ENCODE measurements around the gene GRB7.
"Not testable (repeated sequence)": the region's sequence is repeated elsewhere in the genome, so short reads cannot be mapped to it uniquely, and the experiment has no call there.

The GRB7 gene

DNA sequence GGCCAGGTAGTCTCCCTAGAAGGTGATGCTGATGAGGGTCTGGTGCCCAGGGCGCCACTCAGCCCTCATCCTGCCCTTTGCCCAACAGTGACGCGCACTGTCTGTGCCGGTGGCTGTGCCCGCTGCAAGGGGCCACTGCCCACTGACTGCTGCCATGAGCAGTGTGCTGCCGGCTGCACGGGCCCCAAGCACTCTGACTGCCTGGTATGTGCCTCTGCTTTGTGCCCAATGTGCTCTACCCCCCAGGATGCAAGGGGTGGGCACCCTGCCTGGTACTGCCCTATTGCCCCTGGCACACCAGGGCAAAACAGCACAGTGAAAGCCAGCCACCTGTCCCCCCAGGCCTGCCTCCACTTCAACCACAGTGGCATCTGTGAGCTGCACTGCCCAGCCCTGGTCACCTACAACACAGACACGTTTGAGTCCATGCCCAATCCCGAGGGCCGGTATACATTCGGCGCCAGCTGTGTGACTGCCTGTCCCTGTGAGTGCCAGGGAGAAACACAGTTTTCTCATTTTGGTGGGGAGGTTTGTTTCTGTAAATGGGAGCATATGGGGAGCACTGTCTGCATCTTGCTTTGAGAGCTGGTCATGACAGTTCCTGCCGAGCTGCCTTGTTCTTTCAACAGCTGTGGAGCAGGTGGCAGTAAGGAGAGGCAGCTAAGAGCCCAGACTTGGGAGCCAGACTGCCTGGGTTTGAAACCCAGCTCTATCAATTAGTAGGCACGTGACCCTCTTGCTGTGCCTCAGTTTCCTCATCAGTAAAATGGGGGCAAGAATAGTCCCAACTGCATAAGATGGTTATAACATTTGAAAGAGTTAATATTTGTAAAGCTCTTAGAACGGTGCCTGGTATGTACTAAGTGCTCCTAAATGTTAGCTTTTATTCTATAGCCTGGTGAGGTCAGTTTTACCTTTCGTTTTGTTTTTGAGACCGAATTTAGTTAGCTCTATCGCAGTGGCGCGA is 27.5 kb upstream of the GRB7 start:
- no peak for DNase-seq

DNA sequence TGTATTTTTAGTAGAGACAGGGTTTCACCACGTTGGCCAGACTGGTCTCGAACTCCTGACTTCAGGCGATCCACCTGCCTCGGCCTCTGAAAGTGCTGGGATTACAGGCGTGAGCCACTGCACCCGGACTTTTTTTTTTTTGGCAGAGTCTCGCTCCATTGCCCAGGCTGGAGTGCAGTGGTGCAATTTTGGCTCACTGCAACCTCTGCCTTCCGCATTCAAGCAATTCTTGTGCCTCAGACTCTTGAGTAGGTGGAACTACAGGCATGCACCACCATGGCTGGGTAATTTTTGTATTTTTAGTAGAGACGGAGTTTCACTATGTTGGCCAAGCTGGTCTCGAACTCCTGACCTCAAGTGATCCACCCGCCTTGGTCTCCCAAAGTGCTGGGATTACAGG is 26.7 kb upstream of the GRB7 start:
- DNase-seq, result not testable (repeated sequence)

DNA sequence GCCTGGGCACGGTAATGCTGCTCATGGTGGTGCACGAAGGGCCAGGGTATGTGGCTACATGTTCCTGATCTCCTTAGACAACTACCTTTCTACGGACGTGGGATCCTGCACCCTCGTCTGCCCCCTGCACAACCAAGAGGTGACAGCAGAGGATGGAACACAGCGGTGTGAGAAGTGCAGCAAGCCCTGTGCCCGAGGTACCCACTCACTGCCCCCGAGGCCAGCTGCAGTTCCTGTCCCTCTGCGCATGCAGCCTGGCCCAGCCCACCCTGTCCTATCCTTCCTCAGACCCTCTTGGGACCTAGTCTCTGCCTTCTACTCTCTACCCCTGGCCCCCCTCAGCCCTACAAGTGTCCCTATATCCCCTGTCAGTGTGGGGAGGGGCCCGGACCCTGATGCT is 25.9 kb upstream of the GRB7 start:
- DNase-seq, result no peak

DNA sequence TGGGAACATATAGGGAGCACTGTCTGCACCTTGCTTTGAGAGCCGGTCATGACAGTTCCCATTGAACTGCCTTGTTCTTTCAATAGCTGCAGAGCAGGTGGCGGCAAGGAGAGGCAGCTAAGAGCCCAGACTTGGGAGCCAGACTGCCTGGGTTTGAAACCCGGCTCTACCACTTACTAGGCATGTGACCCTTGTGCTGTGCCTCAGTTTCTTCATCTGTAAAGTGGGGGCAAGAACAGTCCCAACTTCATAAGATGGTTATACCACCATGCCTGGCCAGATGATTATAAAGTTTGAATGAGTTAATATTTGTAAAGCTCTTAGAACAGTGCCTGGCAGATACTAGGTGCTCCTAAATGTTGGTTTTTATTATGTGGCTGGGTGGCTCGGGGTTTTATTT is 23.5 kb upstream of the GRB7 start:
- DNase-seq, result no peak

DNA sequence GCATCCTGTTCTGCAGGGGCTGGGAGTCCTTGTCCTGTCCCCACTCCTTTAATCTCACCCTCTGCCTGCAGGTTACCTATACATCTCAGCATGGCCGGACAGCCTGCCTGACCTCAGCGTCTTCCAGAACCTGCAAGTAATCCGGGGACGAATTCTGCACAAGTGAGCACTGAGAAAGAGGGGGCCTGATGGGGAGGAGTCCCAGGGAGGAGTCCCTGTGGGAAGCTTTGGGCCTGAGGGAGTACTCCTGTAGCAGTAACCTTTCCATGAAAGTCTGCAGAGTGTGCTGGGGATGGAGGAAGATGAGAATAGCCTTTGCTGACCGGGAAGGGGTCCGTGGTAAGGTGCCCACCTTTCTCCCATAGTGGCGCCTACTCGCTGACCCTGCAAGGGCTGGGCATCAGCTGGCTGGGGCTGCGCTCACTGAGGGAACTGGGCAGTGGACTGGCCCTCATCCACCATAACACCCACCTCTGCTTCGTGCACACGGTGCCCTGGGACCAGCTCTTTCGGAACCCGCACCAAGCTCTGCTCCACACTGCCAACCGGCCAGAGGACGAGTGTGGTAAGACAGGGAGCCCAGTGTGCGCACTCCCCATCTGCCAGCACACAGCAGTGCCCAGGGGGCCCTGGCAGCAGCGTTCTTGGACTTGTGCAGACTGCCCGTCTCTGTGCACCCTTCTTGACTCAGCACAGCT is 22.2 kb upstream of the GRB7 start:
- DNase-seq, result no peak

DNA sequence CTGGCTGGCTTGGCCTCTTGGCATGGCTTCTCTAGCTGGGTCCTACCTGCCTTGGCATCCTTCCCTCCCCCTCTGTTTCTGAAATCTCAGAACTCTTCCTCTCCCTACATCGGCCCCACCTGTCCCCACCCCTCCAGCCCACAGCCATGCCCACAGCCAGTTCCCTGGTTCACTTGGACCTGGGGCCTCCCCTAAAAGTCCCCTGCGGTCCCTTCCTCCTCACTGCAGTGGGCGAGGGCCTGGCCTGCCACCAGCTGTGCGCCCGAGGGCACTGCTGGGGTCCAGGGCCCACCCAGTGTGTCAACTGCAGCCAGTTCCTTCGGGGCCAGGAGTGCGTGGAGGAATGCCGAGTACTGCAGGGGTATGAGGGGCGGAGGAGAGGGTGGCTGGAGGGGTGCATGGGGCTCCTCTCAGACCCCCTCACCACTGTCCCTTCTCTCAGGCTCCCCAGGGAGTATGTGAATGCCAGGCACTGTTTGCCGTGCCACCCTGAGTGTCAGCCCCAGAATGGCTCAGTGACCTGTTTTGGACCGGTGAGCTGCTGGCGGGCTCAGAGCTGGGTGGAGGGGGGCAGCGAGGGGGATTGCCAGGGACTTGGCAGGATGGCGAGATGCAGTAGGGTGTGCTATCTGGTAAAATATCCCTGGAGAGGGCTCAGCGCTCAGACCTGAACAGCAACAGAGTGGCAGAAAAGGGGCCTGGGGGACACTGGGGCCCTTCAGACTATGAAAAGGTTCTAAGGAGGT is 21.5 kb upstream of the GRB7 start:
- no peak for DNase-seq

DNA sequence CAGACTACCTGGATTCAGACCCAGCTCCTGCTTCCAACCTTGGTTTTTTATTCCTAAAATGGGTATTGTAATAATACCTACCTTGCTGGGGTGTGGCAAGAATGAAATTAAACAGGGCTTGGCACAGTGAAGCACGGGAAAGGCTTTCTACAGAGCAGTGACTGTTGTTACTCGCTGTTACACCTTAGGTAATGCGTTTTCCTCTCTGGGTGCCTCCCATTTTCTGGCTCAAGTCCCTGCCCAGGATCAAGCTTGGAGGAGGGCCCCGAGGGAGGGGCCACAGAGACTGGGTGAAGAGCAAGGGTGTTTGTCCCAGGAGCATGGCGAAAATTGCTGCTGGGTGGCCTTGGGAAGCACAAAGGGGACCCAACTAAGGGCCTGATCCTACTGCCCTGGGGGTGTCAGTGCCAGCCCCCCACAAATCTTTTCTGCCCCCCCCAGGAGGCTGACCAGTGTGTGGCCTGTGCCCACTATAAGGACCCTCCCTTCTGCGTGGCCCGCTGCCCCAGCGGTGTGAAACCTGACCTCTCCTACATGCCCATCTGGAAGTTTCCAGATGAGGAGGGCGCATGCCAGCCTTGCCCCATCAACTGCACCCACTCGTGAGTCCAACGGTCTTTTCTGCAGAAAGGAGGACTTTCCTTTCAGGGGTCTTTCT is 20.7 kb upstream of the GRB7 start:
- no peak for DNase-seq

DNA sequence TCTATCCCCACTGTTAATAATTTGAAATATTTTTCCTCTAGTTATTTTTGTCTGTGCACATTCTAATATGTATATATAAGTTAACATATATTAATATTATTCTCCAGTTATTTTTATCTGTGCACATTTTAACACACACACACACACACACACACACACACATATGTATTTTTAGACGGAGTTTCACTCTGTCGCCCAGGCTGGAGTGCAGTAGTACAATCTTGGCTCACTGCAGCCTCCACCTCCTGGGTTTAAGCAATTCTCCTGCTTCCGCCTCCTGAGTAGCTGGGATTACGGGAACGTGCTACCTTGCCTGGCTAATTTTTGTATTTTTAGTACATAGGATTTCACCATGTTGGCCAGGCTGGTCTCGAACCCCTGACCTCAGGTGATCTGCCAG is 20.1 kb upstream of the GRB7 start:
- DNase-seq, result no peak

DNA sequence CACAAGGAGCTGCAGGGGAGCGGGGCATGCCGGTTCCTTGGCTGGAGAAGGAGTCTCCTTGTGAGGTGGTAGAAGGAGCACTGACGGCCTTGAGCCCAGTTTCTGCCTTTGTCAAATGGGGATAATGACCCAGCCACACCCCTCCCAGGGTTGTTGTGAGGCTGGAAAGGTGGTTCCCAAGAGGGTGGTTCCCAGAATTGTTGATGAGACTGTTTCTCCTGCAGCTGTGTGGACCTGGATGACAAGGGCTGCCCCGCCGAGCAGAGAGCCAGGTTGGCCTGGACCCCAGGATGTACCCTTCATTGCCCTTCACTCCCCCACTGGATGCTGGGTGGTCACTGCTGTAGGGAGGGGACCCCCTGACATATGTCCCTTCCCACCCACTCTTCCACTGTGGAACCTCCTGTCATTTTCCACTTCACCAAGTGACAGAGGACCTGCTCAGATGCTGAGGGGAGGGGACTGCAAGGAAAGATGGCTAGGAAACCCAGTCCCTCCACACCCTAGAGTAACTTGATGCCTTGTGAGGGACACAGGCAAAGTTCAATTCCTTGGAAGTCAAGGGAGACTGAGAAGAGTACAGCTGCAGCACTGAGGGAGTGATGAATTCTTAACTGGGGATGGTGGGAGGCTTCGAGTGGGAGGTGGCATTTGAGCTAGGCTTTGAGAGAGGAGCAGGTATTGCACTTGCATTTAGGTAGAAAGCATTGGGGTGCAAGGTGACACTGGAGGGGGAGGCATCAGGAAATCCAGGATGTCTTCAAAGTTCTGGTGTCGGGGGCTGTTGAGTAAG is 18.0 kb upstream of the GRB7 start:
- DNase-seq, result no peak

DNA sequence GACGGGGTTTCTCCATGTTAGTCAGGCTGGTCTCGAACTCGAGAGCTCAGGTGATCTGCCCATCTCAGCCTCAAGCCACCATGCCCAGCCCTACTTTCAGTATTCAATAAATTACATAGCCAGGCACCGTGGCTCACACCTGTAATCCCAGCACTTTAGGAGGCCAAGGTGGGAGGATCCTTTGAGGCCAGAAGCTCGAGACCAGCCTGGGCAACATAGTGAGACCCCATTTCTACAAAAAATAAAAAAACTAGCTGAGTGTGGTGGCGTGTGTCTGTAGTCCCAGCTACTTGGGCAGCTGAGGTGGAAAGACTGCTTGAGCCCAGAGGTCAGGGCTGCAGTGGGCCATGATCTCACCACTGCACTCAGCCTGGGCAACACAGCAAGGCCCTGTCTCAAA is 15.6 kb upstream of the GRB7 start:
- no peak for DNase-seq

DNA sequence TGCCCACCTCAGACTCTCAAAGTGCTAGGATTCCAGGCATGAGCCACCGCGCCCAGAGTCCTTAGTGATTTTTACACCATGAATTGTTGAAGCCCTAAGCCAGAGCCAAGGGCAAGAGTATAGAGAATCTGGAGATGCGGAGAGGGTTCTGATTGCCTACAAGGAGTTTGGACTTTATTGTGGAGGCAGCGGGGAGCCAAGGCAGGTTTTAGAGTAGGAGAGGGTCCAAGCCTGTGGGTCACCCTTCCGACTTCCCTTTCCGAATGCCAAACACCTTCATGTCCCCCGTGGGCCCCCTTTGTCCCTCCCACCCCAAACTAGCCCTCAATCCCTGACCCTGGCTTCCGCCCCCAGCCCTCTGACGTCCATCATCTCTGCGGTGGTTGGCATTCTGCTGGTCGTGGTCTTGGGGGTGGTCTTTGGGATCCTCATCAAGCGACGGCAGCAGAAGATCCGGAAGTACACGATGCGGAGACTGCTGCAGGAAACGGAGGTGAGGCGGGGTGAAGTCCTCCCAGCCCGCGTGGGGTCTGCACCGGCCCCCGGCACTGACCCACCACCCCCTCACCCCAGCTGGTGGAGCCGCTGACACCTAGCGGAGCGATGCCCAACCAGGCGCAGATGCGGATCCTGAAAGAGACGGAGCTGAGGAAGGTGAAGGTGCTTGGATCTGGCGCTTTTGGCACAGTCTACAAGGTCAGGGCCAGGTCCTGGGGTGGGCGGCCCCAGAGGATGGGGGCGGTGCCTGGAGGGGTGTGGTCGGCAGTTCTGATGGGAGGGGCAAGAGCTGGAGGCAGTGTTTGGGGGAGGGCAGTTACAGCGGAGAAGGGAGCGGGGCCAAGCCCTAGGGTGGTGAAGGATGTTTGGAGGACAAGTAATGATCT is 14.5 kb upstream of the GRB7 start:
- DNase-seq, result no peak

DNA sequence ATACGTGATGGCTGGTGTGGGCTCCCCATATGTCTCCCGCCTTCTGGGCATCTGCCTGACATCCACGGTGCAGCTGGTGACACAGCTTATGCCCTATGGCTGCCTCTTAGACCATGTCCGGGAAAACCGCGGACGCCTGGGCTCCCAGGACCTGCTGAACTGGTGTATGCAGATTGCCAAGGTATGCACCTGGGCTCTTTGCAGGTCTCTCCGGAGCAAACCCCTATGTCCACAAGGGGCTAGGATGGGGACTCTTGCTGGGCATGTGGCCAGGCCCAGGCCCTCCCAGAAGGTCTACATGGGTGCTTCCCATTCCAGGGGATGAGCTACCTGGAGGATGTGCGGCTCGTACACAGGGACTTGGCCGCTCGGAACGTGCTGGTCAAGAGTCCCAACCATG is 13.0 kb upstream of the GRB7 start:
- DNase-seq, result no peak

DNA sequence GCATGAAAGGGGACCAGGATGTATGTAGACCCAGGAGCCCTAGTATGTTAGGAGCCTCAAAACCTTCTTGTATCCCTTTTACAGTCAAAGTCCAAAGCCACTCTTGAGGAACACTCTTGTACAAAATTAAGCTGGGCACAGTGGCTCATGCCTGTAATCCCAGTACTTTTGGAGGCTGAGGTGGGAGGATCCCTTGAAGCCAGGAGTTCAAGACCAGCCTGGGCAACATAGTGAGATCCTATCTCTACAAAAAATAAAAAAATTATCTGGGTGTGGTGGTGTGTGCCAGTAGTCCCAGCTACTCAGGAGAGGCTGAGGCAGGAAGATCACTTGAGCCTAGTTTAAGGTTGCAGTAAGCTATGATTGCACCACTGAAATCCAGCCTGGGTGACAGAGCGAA is 11.8 kb upstream of the GRB7 start:
- DNase-seq, result not testable (repeated sequence)

DNA sequence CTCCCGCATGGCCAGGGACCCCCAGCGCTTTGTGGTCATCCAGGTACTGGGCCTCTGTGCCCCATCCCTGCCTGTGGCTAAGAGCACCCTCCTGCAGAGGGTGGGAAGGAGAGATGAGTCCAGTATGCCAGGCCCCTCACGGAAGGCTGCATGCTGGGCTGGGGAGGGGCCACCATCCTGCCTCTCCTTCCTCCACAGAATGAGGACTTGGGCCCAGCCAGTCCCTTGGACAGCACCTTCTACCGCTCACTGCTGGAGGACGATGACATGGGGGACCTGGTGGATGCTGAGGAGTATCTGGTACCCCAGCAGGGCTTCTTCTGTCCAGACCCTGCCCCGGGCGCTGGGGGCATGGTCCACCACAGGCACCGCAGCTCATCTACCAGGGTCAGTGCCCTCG is 11.1 kb upstream of the GRB7 start:
- DNase-seq, result no peak

DNA sequence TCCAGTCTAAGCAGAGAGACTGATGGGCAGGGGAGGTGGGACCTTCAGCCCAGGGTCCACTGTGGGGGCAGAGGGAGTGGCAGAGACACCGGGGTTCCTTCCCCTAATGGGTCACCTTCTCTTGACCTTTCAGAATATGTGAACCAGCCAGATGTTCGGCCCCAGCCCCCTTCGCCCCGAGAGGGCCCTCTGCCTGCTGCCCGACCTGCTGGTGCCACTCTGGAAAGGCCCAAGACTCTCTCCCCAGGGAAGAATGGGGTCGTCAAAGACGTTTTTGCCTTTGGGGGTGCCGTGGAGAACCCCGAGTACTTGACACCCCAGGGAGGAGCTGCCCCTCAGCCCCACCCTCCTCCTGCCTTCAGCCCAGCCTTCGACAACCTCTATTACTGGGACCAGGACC is 10.2 kb upstream of the GRB7 start:
- no peak for DNase-seq

DNA sequence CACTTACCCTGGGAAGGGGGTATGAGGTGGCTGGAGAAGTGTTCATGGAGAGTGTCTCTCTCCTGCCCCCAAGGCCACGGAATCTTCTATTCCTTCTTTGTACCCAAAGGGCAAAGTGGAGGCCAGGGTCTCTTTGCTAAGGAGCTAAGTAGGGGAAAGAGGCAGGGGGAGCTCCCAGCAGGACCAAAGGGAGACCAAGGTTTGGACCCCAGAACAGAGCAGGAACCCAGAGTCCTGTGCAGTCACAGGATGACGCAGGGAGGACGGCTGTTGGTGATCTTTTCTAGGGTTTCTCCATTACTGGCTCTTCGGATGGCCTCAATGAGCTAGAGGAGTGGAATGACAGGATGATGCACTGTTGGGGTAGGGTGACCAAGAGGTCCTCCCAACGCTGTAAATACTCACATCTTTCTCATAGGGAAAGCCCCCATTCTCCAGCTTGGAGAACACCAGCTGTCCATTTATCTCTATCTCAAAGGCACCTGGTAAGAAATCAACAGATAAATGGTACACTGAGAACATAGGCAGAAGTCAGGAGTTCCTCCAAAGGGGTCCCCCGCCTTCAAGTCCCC is 8.4 kb upstream of the GRB7 start:
- DNase-seq, result no peak

DNA sequence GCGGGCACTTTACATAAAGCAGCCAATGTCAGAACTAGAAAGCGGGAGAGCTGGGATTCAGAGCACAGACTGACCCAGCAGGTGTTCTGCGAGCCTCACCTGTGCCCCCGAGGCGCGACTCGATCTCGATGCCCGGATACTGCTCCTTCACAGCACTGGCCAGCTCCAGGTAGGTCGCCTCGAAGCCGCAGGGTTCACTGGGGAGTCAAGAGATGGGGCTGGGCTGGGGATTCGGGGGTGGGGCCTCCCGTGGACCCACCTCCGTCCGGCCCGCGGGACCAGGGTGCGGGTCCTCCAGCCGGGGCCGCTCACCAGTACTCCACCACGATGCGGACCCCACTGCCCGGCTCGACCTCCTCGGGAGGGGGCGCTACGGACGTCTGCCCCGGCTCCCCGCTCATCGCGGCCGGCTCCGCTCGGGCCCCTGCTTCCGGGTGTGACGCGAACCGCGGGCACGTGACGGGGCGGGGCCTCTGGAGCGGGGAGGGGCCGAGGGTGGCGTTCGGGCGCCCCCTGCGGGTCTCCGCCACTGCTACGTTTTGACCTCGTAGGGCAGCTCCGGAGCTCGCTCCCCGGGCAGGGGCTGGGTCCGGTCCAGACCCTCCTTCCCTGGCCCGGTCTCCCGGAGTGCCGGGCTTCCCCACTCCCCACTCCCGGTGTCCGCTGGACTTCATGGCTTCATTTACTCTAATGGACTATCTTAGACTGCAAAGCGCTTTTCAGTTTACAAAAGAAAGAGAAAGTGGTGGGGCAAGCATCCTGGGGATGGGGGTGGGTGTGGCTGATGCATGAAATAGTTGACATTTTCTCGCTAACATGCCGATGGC is 7.4 kb upstream of the GRB7 start, which contains the start of gene MIEN1:
MIEN1 (minus strand) TSS at position 438 of the 827 bp plus-strand sequence; CDS start at position 401, 37 bp downstream.
- DNase-seq, result peak; percentile 88

DNA sequence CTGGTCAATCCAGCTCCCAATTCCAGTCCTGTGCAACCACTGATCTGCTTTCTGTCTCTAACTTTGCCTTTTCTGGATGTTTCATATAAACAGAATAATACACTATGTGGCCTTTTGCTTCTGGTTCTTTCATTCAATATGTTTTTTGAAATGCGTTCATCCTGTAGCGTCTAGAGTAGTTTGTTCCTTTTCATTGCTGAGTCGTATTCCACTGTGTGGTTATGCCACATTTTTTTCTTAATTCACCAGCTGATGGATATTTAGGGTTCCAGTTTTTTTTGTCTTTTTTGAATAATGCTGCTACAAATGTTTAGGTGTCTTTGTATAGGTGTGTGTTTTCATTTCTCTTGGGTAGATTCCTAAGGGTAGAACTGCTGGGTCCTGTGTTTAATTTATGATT is 5.2 kb upstream of the GRB7 start:
- DNase-seq, result no peak

DNA sequence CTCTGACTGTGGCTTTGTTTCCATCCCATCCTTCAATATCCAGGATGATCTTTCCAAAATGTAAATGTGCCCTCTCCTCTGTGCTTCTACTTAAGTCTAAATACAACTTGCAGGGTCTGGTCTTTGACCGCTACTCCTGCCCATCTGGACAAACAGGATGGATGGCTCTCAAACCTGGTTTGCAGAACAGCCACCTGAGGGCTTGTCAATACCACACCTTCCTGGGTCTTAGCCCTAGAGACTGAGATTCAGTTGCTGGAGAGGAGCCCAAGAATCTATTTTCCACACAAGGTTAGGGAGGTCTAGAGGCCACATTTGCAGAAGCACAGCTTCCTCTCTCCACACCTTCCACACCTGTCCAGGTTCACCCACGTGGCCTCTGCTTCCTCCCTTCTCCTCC is 1.9 kb upstream of the GRB7 start:
- DNase-seq, result no peak
